Keratinocyte (primary cell): Measurements from ENCODE around the gene COL8A2.

Experiments used
- CTCF ChIP-seq, 3 experiments: IDR thresholded peaks in 1 of 3; conservative IDR thresholded peaks in 1 of 3; optimal IDR thresholded peaks in 1 of 3; 2 replicates in 2 of 3; 3 replicates in 1 of 3; pipeline versions ENCODE3 to v1.5.1; 2011; ENCODE audit warnings: low read length in 3 of 3, mild to moderate bottlenecking in 3 of 3, moderate library complexity in 2 of 3, control low read depth in 1 of 3, inconsistent platforms in 1 of 3; ENCODE audit not compliant: insufficient read depth in 2 of 3; ENCODE audit errors: extremely low read depth in 1 of 3
- EZH2 ChIP-seq: IDR thresholded peaks from one replicate; pipeline ENCODE4 v1.6.1; 2012; ENCODE audit warnings: inconsistent platforms, mild to moderate bottlenecking, low read length, moderate library complexity

GRCh38 chr1:36062315-36062714, 62.7 kb downstream of the COL8A2 start:
- TF ChIP-seq CTCF (optimal IDR thresholded peaks at IDR 0.05 in 1 of 3, IDR thresholded peaks at IDR 0.05 in 1 of 3, conservative IDR thresholded peaks at IDR 0.05 in 1 of 3; ENCODE audit: extremely low read depth in 1 of 3, insufficient read depth in 2 of 3, low read length in 3 of 3) (no peak), EZH2 (no peak)
